ENCODE data around the gene XYLT1.
"Not testable (repeated sequence)": the region's sequence is repeated elsewhere in the genome, so short reads cannot be mapped to it uniquely, and the experiment has no call there.

The XYLT1 gene

GRCh38 chr16:17470908-17471718, at the start of gene XYLT1:
XYLT1 (minus strand) TSS chr16:17470960; CDS start chr16:17470796, 164 bp downstream.
- DNase-seq = peak; percentile 39 to 55

- no peak for DNase-seq
These were observed 49.4 kb upstream of the XYLT1 start for GRCh38 chr16:17520111-17520510.

- no peak for DNase-seq
These were observed 48.6 kb upstream of the XYLT1 start for GRCh38 chr16:17519101-17519955.

GRCh38 chr16:17518441-17518840, 47.7 kb upstream of the XYLT1 start:
- no peak for DNase-seq

- DNase-seq = no peak
These were observed 44.9 kb upstream of the XYLT1 start for GRCh38 chr16:17515421-17516210.

GRCh38 chr16:17512636-17513220, 42.0 kb upstream of the XYLT1 start:
- no peak for DNase-seq

GRCh38 chr16:17511340-17511739, 40.6 kb upstream of the XYLT1 start:
- DNase-seq = no peak

- DNase-seq = no peak
These were observed 39.8 kb upstream of the XYLT1 start for GRCh38 chr16:17510567-17510966.

- no peak for DNase-seq
These were observed 38.4 kb upstream of the XYLT1 start for GRCh38 chr16:17509194-17509593.

GRCh38 chr16:17508303-17508702, 37.5 kb upstream of the XYLT1 start:
- no peak for DNase-seq

GRCh38 chr16:17507516-17507915, 36.8 kb upstream of the XYLT1 start:
- not testable (repeated sequence) for DNase-seq

GRCh38 chr16:17505828-17506227, 35.1 kb upstream of the XYLT1 start:
- DNase-seq = not testable (repeated sequence)

- DNase-seq = no peak
These were observed 33.3 kb upstream of the XYLT1 start for GRCh38 chr16:17504050-17504449.

- no peak for DNase-seq
These were observed 32.6 kb upstream of the XYLT1 start for GRCh38 chr16:17503331-17503730.

GRCh38 chr16:17501321-17501720, 30.6 kb upstream of the XYLT1 start:
- DNase-seq = no peak

- no peak for DNase-seq
These were observed 28.6 kb upstream of the XYLT1 start for GRCh38 chr16:17499223-17499902.

- DNase-seq = no peak
These were observed 26.9 kb upstream of the XYLT1 start for GRCh38 chr16:17497648-17498047.

GRCh38 chr16:17496891-17497290, 26.1 kb upstream of the XYLT1 start:
- DNase-seq = no peak

GRCh38 chr16:17493012-17493411, 22.3 kb upstream of the XYLT1 start:
- DNase-seq = no peak

- DNase-seq = no peak
These were observed 20.4 kb upstream of the XYLT1 start for GRCh38 chr16:17491140-17491662.

GRCh38 chr16:17488506-17488905, 17.7 kb upstream of the XYLT1 start:
- no peak for DNase-seq

GRCh38 chr16:17483351-17483750, 12.6 kb upstream of the XYLT1 start:
- DNase-seq = no peak
